Activated CD4-positive, alpha-beta T cell treated with anti-CD3 and anti-CD28 coated beads, Interleukin-2, amount 50 U/mL, for 48 hours (primary cell): ENCODE measurements around the gene DNAH9.
A peak's percentile ranks its signal among the peaks of the same experiment; 100 is the strongest.

Experiments
- DNase-seq, 2 experiments: peaks; one replicate each; pipeline ENCODE4 v3.0.0-alpha.2; 2020

Gene DNAH9

DNA sequence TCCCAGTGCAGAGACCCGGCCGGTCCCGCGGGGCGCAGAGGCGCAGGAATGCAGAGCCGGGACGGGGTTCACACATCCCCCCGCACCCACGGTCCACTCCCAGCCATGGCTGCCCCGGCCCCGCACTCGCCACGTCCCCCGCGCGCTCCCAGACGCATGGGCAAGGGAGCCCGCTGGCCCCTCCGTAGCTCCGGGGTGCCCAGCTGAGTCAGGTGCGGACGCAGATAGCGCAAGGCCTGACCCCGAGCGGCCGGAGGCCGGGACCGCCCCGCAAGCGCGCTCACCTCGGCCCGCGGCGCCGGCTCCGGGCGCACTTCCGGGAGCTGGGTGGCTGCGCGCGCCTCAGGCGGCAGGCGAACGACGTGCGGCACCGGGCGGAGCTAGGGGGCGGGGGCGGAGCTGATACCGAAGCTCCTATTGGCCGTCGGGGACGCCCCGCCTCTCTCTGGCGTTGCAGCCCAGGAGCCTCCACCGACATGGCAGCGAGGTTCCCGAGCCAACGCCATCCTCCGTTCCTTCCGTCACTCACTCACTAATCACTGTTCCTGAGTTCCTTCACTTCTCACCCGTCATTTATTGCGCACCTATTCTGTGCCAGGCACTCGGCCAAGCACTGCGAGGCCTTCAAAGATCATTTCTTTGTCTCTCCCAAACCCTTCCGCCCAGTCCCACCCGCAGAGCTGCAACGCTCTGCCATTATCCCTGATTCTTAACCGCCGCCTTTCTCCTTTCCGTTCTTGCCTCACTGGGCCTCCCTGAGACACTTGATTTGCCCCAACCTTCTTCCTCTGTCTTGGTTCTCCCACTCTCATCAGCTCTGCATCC is 399.1 kb downstream of the DNAH9 start, which contains the start of gene ZNF18:
Gene ZNF18, minus strand, starts transcription at position 329 of the 825 bp plus-strand sequence. CDS start 4,646 bp downstream, outside the sequence.
- DNase-seq: peak; percentile 96

DNA sequence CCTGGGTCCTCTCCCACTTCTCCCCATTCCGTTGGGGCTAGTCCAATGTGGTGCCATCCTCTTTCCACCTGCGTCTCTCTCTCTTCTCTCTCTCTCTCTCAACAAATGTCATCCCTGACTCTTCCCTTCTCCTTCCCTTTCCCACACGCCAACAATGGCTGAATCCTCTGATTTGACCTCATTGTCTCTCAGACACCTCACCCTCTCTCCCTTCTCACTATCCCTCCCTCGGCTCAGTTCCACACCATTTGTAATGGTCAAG is 399.6 kb downstream of the DNAH9 start:
- DNase-seq: no peak

GRCh38 chr17:11999696-12000095 is 401.4 kb downstream of the DNAH9 start:
- no peak for DNase-seq

DNA sequence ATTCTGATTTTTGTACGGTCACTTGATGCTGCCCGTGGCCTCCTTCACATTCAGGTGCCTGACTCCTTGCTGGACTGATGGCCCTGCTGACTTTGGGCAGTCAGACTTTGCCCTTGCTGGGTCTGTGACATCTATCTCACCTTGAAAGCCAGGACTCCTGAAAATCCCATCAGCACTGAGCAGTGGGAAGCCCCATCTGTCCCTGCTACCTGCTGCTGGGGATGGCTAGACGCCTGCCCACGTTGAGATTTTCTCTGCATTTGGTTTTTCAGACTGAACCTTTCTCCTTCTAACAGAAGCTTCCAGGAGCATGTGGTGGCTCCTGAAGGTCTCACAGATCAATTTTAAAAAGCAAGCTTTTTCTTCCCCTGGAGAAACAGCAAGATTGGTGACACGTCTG is 409.2 kb downstream of the DNAH9 start:
- DNase-seq: no peak
